T-helper 2 cell (primary cell): Measurements from ENCODE around the gene MAN1A1.

Experiments used
- DNase-seq, 5 experiments: peaks; one replicate each; pipeline versions ENCODE4 v3.0.0 to v3.0.0-alpha.2; 2012 to 2022

MAN1A1 gene

DNA sequence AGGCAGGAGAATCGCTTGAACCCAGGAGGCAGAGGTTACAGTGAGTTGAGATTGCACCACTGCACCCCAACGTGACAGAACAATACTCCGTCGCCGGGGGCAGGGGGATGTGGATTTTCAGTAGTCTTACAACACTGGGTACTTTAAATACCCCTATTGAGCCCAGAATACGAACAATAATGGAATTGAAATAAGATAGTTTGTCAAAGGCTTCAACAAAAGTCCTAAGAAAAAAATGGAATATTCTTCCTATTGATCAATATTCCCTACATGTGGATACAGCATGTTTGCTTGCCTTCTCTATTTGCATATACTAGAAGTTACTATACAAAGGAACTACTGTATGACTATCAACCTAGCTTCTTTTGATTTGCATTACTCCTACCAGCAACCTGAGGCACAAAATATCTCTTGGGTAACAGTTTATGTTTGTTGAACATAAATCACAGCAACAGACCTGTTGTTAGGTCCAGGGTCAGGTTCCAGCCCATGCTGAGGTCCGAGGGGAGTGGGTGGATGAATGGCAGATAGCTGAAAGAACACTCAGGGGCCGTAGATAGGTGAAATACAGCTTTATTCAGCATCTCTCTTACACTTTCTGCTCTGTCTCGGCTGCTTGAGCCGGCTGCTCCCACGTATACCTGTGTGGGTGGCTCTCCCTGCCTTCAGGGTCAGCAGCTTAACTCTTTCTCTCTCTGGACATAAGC lies 23.8 kb downstream of the MAN1A1 start:
- DNase-seq: no peak

DNA sequence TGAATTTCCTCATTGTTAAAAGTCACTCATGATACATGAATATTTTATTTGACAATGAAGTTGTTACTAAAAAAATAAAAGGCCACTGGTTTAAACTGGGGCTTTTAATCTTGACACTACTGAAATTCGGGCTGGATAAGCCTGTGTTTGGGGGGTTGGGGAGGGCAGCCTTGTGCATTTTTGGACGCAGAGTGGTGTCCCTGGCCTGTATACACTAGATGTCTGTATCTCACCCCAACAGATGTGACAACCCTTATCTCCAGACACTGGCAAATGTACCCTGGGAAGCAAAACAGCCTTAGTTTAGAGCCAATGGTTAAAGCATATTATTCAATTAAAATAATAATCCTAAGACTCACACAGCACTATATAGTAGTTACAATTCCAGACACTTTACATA lies 24.8 kb downstream of the MAN1A1 start:
- no peak for DNase-seq

DNA sequence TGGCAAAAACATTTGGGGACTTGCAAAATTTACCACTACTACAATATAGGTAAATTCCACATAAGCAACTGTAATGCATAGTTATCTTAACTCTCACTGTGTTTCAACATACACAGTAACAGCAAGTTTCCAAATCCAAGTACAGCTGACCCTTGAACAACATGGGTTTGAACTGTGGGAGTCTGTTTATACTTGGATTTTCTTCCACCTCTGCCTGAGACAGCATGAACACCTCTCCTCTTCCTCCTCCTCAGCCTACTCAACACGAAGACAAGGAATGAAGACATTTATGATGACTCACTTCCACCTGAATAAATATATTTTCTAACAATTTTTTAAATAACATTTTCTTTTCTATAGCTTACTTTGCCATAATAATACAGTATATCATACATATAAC lies 25.6 kb downstream of the MAN1A1 start:
- DNase-seq: no peak

DNA sequence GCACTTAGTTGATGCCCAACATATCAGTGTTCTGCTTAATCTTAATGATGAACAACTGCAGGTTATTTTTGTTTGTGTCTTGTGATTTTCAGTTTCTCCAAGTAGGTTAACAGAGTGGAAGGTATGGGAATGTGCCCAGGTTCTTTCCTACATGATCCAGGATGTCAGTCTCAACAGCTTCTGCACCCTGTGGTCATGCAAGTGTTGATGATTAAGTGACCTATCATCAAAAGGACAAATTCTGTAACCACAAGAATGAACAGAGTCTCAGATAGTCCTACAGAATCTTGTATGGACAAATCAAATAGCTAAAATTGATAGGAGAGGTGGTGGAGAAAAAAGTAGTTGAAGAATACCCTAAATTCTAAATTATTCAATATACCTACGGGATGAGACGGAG lies 26.1 kb downstream of the MAN1A1 start:
- DNase-seq: no peak

DNA sequence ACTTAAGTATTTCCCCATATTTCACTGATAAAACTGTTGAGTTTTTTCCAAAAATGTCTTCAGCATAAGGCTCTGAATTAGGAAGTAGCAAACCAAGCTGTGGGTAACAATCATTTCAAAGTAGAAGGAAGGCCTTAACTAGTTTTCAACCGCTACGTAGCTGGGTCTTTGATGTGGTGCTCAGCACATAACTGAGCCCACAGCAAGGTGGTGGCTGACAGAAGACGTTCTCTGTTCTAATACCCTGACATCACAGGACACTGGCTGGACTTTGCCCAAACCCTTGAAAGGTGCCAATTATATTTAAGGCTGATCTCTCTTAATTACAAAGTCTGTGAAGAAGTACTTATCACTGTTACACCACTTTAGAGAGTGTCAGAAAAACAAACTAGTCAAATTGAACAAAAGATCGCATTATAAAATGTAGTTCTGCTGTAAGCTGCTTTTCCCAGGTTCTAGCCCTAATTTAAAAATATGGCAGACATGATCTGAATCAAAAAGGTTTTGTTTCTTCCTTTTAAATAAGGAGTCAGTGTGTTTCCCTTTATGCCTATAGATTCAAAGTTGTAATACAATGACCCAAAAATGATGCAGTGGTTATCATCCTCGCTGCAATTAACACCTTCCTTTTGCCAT lies 26.7 kb downstream of the MAN1A1 start:
- DNase-seq: peak in 3 of 5 experiments; percentile 5 to 72 (median 65)

DNA sequence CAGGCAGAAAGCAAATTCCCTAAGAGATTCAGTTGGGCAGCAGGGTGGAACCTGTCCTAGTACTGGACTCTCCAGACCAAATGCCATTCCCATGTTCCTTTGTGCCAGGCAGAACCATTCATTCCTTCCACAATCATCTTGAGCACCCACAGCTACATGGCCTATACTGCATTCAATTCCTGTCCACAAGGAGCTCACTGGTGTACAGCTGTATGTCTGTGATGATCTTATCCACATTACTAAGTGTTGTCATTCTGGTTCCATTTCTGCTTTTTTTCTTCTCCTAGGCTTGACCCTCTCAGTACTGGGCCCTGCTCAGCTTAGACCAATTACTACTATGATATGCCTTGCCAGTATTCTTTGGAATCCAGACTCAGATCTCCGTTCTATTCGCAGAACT lies 27.5 kb downstream of the MAN1A1 start:
- DNase-seq: no peak

DNA sequence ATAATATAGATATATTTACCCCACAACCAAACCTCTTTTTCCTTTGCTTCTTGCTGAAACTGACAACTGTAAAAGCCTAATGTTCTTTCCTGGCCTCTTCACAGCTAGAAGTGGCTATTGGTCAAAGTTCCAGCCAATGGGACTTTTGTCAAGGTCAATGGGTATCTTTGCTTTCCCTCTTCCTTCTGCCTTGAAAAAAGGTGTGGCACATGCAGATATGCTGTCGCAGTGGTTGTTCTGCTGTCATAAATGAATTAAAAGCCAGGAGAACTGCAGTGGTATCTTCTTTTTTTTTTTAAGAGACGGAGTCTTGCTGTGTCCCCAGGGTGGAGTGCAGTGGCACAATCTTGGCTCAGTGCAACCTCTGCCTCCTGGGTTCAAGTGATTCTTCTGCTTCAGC lies 29.9 kb downstream of the MAN1A1 start:
- DNase-seq: no peak

DNA sequence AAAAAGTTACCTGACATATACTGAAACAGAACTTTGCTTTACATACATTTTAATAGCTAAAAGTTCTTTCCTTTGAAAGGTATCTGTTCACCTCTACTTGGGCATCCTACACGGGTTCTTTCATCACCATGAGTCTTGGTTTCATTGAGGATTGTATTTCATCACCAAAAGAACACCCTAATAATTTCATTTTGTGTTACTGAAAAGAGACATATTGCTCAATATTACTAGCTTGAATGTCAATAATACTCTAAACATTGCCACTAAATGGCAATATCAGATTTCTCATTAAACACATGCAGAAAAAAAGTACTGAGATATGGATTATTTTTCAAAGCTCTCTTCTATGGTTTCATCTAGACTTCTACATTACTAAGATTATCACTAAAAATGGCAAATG lies 30.8 kb downstream of the MAN1A1 start:
- no peak for DNase-seq

DNA sequence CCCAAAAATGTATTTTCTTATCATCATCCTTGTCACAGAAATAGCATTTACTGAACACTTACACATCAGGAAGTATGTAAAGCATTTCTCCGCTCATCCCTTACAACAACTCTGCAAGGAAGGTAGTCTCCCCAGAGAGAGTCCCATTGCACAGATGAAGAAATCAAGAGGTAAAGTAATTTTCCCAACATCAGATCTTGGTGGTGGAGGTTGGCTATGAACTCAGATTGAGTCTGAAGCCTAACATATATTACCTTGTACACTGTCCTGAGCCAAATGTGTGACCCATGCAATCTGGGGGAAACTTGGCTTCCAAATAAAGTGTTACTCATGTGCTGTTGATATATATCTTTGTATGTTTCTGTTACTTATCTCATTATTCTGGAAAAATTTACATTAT lies 31.4 kb downstream of the MAN1A1 start:
- DNase-seq: no peak

DNA sequence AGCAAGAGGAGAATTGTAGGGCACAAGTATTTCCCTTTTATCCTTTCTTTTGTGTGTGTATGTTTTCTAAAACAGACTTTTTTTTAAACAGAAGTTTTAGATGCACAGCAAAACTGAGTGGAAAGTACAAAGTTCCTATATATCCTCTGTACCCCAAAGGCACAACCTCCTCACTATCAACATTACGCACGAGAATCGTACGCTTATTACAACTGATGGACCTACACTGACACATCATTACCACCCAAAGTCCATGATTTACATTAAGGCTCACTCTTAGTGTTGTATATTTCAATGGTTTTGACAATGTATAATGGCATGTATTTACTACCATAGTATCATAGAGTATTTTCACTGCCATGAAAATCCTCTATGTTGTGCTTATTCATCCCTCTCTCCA lies 32.6 kb downstream of the MAN1A1 start:
- DNase-seq: no peak

DNA sequence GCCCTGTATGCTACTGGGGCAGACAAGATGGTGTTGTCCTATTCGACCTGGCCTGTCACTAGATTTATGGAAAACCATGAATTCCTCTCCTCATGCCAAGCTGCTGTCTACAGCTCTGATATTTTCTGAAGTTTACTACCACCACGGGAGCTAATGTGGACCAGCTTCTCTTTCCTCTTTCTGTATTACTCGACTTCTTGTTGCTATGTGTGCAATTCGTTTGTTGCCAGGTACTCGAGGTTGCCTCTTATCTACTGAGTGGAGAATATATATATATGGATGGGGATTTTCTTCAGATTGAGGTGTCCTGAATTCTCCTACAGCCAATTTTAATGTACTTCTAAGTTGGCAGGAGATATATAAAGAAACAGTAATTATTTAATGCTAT lies 34.7 kb downstream of the MAN1A1 start:
- peak in 1 of 5 experiments; percentile 49 for DNase-seq

DNA sequence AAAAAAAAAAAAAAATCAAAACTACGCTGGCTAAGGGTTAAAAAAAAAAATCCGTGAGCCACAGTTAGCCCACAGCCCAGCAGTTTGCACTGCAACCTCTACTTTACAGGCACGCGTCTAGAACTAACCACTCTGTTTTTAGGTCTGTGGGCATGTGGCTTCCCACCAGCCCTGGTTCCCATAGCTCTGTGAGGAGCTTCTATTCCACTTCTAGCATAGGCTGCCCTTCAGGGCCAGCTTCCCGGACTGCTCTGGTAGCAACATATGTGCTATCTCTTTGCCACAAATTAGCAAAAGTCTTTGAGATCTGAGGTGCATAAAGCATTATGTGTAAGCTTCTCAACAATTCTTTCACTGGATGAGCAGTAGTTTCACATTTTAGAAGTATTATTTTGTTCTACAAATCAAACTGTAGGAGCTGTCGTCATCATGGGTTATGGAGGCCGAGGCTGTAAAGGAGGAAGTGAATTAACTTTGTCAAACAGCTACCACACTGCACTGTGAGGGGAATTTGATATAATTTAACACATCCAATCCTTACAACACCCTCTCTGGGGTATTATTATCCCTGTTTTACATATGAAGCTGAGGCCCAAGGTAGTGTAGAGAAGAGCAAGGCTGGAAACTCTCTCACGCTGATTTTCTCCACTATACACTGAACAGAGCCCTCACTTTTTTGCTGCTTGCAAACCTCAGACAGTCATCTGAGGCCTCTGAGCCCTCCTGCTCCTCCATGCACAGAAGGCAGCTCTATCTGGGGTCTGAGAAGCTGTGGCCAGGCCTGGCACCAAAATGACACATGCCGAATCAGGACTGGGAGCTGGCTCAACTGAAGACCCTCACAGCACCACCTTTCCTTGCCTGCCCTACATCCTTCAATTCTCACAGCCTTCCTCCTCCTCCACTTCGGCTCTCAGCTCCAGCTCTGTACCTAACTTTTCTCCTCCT lies 35.4 kb downstream of the MAN1A1 start:
- peak in 2 of 5 experiments; percentile 51 to 74 for DNase-seq

DNA sequence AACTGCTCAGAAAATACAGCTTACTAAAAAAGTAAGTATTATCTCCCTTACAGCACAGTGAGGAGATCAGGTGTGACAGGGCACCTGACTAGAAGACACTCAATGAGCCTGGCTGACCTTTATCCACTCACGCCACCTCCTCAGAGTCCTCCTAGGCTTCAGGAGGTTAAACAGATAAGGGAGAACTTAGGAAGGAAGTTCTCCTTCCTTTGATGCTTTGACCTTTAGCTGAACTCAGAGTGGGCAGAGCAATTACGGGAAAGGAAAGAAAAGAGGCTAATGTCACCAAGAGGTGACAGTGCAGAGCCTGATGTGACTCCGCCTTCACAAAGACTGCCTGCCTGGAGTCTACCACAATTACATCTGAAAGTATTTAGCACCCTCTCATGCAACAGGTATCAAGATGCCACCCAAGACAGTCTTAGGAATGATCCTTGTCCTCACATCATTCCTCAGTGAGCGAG lies 36.7 kb downstream of the MAN1A1 start:
- DNase-seq: peak in 1 of 5 experiments; percentile 52

DNA sequence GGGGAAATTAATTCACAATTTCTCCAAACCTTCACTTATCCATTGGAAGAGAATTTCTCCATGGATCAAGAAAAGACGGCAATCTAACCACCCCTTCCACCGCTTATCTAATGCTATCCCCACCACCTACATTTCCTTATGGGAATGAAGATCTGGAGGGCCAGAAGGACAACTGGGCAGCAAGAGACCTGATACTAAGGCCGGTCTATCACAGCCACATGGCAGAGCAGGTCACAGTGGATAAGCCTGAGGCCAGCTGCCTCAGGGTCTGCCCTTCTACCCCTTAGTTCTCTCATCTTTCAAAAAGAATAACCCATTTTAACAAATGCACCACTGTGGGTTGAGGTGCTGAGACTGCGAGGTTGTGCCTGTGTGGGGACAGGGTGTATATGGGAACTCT lies 37.1 kb downstream of the MAN1A1 start:
- no peak for DNase-seq

DNA sequence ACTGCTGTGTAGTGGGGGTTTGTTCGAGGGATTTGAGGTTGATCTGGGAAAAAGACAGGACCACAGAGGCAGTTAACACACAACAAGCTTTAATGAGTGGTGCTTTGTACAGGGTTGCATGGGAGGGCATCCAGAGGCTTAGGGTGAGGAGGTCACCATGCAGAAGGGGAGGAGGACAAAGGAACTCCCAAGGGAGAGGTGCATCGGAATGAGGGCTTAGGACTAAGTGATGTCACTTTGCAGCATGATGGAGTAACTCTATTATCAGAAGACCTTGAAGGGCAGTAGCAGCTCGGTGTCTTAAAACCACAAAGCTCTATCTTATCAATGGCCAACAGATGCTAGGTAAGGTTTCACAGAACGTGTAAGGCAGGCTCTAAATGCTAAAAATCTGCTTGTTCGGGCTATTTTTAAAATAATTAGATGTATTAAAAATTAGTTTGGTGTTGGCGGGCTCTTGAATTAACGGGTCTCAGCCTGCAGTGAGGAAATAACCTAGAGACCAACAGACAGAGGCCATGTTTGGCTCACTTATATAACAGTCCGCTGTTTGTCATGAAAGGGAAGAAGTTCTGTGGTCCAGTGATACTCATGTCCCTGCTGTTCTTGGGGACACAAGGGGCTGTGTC lies 37.9 kb downstream of the MAN1A1 start:
- no peak for DNase-seq

DNA sequence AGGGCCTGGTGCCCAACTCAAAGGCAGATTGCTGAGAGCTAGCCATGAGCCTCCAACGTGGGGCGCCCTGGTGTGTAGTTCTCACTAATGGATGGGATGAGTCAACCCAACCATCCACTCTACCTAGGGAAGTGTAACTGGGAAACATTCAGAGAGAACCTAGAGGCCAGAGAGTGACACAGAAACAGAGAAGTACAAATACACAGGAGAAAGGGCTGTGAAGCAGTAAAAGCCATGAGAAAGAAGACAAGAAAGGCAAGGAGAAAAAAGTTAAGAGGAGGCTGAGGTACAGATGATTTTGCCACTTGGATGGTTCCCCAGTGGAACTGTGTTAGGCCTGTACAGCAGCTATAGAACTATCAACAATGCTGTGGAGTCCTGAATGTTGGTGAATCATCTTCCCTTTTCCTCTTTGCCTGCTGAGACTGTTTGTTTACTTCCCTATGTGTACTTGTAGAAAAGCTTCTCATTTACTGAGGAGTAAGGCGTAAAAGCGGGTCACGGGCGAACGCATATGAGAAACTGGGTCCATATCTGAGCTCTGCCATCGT lies 39.0 kb downstream of the MAN1A1 start:
- no peak for DNase-seq

DNA sequence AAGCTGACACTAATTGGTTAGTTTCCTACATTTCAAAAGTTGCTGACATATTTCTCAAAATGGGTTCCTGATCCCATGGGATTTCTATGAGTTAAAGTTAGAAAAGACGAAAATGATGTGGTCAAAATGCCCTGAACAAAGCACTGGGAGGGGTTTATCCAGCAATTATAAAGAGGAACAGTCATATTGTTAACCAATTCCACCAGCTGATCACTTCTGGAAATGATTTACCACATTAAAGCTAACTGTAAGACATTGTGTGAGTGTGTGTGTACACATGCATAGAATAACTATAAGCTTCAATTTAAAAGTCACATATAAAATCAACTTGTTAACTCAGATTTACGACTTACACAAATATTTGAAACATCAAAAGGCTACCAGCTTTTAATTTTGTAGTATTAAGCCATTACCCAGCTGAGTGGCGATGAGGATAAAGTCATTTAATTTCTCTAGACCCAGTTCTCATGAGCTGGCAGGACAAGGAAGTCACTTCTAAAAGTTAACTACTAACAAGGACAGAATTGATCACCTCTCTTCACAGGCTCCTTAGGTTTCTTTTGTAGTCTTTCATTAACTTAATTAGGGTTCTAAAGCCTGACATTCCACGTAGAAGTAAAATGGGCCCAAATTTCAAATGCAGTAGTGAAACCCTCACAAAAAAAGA lies 40.4 kb downstream of the MAN1A1 start:
- no peak for DNase-seq

DNA sequence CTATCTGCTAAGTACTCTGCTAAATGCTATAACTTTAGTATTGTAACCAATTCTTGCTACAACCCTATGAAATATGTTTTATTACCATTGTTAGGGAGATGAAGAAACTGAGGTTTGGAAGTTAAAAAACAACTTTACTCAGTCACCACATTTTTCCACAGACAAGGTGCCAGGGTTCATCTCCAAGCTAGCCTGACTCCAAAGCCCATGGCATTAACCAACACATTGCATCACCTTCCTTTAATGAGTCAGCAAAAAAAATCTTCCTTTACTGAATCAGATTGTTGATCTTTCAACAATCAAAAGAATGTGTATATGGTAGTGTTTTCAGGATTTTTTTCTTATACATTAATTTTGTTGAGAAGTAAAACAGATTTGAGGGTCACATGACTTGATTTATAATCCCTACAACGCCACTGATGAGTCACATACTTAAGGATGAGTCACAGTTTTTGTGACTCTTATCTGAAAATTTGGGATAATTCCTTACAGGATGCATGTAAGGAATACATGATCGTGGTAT lies 41.5 kb downstream of the MAN1A1 start:
- peak in 1 of 5 experiments; percentile 17 for DNase-seq

DNA sequence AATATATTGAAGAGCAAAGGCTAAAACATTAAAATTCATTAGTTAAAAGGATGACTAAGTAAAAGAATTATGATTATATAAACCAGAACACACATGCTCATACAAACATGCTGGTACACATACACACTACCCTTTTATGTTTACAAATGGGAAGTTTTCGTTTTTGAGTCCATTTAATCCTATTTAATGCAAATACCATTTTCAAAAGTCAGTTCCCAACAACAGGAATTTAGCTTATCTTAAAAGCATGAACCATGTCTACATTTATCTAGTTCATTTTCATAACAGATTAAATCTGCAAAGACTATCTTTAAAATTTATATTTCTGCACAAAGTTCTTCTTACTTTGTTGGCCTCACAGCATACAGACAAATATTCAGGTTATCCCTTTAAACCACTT lies 42.5 kb downstream of the MAN1A1 start:
- no peak for DNase-seq

DNA sequence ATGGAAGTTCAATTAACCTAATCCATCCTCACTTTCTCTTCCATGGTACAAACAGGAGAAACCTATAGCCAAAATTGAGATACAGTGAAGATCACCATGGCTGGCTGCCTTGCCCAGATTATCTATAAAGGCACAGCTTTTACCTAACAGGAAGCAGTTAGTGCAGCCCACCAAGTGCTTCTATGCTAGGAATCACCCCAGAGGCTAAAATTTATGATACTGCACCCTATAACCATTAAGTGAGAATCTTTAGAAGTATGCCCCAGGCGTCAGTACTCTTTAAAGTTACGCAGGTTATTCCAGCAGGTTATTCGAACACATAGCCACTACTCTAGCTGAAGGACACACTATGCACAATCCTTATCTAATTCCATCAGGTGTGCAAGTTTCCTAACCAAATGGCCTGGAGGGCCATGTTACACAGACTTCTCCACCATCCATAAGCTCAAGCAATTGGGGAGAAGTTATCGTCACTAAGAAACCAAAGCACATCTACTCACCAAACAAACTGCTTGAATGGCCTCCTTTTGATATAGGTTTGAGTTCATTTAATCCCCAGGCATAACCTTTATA lies 43.1 kb downstream of the MAN1A1 start:
- DNase-seq: no peak

DNA sequence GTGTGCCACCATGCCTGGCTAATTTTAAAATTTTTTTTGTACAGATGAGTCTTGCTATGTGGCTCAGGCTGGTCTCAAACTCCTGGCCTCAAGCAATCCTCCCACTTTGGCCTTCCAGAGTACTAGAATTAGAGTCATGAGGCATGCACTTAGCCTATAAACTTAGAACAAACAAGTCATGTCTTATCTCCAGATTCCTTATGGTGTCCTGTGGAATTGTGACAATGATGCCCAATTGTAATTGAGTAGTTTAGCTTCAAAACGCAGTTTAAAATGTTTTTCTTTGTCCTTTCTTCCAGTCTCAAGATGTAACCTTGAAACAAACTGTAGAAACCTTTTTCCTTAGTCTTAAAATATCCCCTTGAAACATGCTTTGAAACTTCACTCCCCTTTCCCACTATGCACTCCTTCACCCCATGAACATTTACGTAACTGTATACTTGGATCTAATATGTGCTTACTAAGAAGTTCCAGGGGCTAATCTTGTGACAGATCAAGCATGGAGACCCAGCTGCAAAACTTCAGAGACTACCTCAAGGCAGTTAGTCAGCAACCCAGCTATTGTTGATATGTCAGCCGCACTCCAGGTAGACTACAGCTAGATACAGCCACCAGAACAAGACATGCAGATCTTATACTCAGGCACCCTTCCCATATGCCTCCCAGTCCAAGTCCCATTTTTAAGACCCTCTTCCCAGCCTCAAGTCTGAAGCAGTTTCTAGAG lies 46.2 kb downstream of the MAN1A1 start:
- DNase-seq: no peak
